Measurements from ENCODE around the gene EFEMP2.

- TF ChIP-seq CTCF (conservative IDR thresholded peaks at IDR 0.05; ENCODE audit: low read length): 0 out of 2 replicates have a peak, but pooled peaks have one; percentile 19
- no peak for TF ChIP-seq EZH2phosphoT487 (IDR thresholded peaks at IDR 0.05; ENCODE audit: borderline replicate concordance, low read depth, low read length)
These were observed 19.2 kb downstream of the EFEMP2 start for GRCh38 chr11:65853246-65853979.
